HG03039 (cell line): ENCODE data around the gene ARF6.
"Not testable (repeated sequence)": the region's sequence is repeated elsewhere in the genome, so short reads cannot be mapped to it uniquely, and the experiment has no call there.

Experiments used
- ATAC-seq: cut with Tn5 transposase; IDR thresholded peaks from one replicate; pipeline ENCODE4 v1.9.1; 2021; ENCODE audit warnings: mild to moderate bottlenecking, moderate library complexity; ENCODE audit not compliant: unreplicated experiment

Gene ARF6

DNA sequence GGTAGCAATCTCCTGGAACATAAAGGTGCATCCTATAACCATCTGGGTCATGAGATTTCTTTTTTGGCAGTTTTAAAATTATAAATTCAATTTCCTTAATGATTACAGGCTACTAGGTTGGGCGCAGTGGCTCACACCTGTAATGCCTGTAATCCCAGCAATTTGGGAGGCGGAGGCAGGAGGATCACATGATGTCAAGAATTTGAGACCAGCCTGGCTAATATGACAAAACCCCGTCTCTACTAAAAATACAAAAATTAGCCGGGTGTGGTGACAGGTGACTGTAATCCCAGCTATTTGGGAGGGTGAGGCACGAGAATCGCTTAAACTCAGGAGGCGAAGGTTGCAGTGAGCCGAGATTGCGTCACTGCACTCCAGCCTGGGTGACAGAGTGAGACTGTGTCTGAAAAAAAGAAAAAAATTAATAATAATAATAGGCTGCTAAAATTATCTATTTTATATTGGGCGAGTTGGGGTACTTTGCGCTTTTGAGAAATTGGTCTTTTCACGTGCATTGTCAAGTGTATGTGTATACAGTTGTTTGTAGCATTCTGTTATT is 17.2 kb upstream of the ARF6 start:
- no peak for ATAC-seq

GRCh38 chr14:49876563-49877127 is 16.2 kb upstream of the ARF6 start:
- ATAC-seq = no peak

- peak; percentile 67 for ATAC-seq
Observed at GRCh38 chr14:49879646-49880204, 13.2 kb upstream of the ARF6 start.

GRCh38 chr14:49880267-49881064 is 12.4 kb upstream of the ARF6 start:
- no peak for ATAC-seq

GRCh38 chr14:49881350-49882001 is 11.4 kb upstream of the ARF6 start:
- ATAC-seq = no peak

DNA sequence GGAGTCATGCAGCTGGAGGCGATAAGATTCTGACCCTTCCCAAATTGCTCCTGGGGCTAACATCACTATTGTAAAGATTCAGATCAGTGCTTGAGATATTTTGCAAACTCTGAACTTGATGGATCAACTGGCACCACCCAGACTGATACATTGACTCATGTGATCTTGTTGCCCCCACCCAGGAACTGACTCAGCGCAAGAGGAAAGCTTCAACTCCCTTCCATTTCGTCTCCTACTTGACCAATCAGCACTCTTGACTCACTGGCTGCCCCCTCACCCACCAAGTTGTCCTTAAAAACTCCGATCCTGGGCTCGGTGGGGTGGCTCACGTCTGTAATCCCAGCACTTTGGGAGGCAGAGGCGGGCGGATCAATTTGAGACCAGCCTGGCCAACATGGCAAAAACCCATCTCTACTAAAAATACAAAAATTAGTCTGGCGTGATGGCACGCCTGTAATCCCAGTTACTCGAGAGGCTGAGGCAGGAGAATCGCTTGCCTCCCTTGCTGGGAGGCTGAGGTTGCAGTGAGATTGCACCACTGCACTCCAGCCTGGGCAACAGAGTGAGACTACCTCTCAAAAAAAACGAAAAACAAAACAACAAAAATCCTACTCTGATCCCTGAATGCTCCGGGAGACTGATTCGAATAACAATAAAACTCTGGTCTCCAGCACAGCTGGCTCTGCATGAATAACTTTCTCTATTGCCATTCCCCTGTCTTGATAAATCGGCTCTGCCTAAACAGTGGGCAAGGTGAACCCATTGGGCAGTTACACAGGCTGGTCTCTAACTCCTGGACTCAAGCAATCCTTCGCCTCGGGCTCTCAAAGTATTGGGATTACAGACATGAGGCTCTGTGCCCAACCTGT is 9.8 kb upstream of the ARF6 start:
- ATAC-seq = no peak

DNA sequence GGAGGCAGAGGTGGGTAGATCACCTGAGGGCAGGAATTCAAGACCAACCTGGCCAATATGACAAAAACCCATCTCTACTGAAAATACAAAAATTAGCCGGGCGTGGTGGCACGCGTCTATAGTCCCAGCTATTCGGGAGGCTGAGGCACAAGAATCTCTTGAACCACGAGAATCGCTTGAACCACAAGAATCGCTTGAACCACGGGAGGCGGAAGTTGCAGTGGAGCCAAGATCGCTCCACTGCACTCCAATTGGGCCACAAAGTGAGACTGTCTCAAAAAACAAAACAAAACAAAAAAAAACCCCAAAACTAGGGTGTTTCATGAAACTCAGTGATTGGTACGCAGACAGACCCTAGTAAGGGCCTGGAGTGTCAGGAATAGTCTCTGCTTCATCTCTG is 6.4 kb upstream of the ARF6 start:
- ATAC-seq = no peak

DNA sequence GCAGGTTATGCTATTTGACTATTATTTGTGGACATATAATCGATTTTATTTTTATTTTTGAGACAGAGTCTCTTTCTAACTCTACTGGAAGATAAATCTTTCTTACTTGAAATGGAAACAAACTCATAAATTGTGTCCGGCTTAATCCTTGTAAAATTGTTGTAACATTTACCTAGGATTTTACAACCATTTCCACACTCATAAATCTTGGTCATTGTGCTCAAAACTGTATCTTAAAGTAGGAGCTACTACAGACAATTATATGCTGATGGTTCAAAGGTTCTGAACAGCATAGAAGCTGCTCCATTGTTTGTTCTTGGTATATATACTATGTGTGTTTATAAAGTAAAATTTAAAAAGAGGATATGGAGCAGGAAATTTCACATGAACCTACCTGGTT is 4.6 kb upstream of the ARF6 start:
- ATAC-seq = no peak

DNA sequence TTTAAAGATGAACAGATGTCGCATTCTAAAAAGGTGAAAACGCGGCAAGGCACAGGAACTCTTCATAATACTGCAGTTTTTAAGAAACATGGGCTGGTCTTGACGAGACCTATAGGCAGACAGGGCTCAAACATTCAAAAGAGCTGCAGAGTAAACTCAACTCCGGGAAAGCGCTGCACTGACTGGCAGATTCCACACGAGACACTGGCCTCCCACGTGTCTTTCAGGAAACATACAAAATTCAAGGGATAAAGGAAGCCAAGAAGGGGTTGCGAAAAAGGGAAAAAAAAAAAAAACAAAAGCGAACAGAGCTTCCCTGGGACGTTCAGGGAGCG is 614 bp upstream of the ARF6 start:
- ATAC-seq = peak; percentile 21

- ATAC-seq = peak; percentile 41
Observed at GRCh38 chr14:49893309-49894213, 679 bp downstream of the ARF6 start.

GRCh38 chr14:49894214-49895107 is 1.6 kb downstream of the ARF6 start:
- not testable (repeated sequence) for ATAC-seq

DNA sequence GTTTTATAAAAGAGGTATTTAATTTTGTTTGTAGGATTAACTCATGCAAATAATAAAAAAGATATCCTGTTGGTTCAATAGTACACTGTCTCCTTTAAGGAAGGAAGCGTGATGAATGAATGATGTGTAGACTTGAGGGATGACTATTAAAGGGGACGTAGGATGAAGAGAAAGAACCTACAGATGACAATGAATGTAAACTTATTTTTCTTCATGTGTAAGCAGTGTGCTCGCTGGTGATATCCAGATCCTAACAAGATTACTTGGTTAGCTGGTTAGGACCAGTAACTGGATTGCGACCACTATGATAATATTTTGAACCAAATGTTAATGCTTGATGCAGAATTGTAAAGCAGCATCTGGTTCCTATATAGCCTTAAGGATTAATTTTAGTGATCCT is 2.6 kb downstream of the ARF6 start:
- ATAC-seq = no peak

GRCh38 chr14:49896272-49896671 is 3.4 kb downstream of the ARF6 start:
- not testable (repeated sequence) for ATAC-seq

GRCh38 chr14:49896966-49897365 is 4.1 kb downstream of the ARF6 start:
- ATAC-seq = no peak

DNA sequence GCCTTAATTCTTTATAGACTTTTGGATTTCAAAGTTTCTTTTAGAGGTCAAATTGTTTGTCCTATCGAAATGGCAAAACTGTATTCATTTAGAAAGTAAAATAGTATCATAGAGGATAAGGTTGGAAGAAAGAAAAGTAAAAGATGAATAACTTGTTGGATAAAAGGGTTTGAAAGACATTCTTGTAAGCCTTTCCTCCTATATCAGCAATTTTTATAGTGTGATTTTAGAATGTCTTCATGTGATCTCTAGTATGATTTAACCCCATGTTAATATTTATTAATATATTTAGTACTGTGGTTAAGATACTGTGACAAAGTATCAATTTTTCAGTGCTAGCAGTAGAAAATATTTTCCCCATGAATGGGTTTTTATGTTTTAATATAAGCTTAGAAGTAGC is 4.5 kb downstream of the ARF6 start:
- ATAC-seq = no peak

GRCh38 chr14:49897965-49898364 is 5.1 kb downstream of the ARF6 start:
- ATAC-seq = no peak

GRCh38 chr14:49898485-49898884 is 5.6 kb downstream of the ARF6 start:
- ATAC-seq = no peak

DNA sequence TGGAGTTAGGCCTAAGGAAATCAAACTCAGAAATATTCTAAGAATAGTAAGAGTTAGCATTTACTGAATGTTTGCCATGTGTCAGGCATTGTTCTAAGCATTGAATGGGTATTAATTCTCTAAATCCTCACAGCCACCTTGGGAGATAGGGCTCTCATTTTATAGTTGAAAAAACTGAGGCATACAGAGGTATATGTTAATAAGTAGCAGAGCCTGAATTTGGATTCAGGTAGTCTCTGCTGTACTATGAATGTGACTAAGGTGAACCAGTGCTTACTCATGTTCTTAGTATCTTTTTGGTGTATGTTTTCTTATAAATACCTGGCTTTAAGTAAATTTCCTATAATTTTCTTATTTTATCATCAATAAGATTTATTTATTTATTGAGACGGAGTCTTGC is 8.1 kb downstream of the ARF6 start:
- ATAC-seq = no peak
